Colonic mucosa (tissue), 4 donors: ENCODE results near the gene OASL. TPM values are rescaled to one million over a fixed set of nuclear protein-coding genes. Genes with fewer than 3 reads are reported as not detected.

Experiments
- DNase-seq: peaks from one replicate; pipeline ENCODE4 v3.0.0-alpha.2; 2020
- H3K27ac ChIP-seq: fragments of 200-600 bp; one replicate; pipeline ENCODE4 v1.8.0; 2021
- H3K27me3 ChIP-seq: fragments of 200-600 bp; one replicate; pipeline ENCODE4 v1.8.0; 2021
- H3K36me3 ChIP-seq: fragments of 200-600 bp; one replicate; pipeline ENCODE4 v1.8.0; 2021
- H3K4me1 ChIP-seq: fragments of 200-600 bp; one replicate; pipeline ENCODE4 v1.8.0; 2021; ENCODE audit warnings: mild to moderate bottlenecking
- H3K4me3 ChIP-seq: fragments of 200-600 bp; one replicate; pipeline ENCODE4 v1.8.0; 2021
- H3K9ac ChIP-seq, 2 donors: one replicate each; pipeline ENCODE4 v1.7.0; 2013; ENCODE audit warnings: control low read depth in 2 of 2, low read depth in 2 of 2, low read length in 2 of 2
- H3K9me3 ChIP-seq: fragments of 200-600 bp; one replicate; pipeline ENCODE4 v1.8.0; 2021
- intact Hi-C: fragments of 100-400 bp; cut with DNase I; formaldehyde crosslinking; loops from one replicate; pipeline ENCODE4 v1.14.1; 2022
- total RNA-seq, 2 donors: library from RNA; stranded (reverse); fragmentation: NEBNext Ultra II Directional in 1 of 2; extraction: Animal tissue kit (Norgen Biotek cat#: 25700) in 1 of 2; gene quantifications; one replicate each; pipeline ENCODE4 v1.2.1, GENCODE V29; 2021
- TF ChIP-seq, protein P1 (sequence below): fragments of 200-600 bp; IDR thresholded peaks from one replicate; pipeline ENCODE4 v1.8.0; 2022; ENCODE audit warnings: antibody characterized with exemption, mild to moderate bottlenecking
- donor health status: healthy.
- donor health status: DM: no; HTN: no; CAD: no.
- donor health status: DM: no; HTN: no; CAD: no.

Gene OASL, protein sequence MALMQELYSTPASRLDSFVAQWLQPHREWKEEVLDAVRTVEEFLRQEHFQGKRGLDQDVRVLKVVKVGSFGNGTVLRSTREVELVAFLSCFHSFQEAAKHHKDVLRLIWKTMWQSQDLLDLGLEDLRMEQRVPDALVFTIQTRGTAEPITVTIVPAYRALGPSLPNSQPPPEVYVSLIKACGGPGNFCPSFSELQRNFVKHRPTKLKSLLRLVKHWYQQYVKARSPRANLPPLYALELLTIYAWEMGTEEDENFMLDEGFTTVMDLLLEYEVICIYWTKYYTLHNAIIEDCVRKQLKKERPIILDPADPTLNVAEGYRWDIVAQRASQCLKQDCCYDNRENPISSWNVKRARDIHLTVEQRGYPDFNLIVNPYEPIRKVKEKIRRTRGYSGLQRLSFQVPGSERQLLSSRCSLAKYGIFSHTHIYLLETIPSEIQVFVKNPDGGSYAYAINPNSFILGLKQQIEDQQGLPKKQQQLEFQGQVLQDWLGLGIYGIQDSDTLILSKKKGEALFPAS
- total RNA-seq: 1 to 10 TPM; 5.2 to 7.0 TPM

DNA sequence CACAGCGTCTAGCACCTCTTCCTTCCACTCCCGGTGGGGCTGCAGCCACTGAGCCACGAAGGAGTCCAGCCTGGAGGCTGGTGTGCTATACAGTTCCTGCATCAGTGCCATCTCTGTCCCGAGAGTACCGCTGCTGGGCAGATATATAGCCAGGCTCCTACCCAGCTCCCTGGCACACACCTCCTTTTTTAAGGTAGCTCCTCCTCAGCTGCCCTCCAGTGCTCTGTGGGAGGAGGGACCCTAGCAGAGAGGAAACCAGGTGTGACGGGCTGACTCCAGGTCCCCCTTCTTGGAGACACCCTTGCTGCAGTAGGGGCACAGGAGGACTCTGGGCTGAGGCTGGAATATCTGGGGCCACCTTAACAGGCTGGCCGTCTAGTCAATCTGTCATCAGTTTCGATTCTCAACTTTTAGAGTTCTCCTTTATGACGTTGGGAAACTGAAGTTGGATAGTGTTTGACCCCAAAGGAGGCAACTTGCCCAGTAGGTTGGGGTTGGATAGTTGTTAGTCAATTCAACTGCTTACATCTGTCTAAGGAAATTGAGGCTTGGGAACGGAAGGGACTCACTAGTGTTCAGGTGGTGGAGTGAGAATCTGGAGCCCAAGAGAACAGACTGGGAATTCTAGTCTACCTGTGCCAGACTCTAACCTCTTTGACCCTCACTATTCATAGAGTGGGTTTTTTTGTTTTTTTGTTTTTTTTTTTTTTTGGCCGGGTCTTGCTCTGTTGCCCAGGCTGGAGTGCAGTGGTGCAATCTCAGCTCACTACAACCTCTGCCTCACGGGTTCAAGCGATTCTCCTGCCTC lies at the start of gene OASL:
OASL (minus strand) TSS at position 386 of the 808 bp plus-strand sequence; CDS start at position 111, 275 bp downstream.
- intact Hi-C loops: no loop called here
- no peaks in the 10 kb centered on the region for H3K4me1 ChIP-seq

DNA sequence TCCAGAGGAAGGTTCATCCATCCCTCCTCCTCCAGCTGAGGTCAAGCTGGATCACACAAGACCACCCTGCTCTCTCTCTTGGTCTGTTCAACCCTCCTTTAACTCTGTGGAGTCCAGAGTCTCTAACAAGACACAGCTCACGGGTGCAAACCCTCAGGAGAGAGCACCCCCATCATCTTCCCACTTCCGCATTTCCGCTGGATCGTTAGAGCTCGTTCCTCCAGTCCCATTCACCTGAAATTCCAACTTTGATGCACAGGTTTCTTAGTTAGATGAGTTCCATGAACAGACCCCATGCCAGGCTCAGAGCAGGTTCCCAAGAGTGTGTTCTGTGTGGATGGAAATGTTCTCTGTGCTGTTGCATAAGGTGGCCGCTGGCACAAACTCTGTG lies 49.1 kb upstream of the OASL start:
- H3K4me3 ChIP-seq: no peak overlapping the region
- DNase-seq: no peak
- TF ChIP-seq, protein P1, sequence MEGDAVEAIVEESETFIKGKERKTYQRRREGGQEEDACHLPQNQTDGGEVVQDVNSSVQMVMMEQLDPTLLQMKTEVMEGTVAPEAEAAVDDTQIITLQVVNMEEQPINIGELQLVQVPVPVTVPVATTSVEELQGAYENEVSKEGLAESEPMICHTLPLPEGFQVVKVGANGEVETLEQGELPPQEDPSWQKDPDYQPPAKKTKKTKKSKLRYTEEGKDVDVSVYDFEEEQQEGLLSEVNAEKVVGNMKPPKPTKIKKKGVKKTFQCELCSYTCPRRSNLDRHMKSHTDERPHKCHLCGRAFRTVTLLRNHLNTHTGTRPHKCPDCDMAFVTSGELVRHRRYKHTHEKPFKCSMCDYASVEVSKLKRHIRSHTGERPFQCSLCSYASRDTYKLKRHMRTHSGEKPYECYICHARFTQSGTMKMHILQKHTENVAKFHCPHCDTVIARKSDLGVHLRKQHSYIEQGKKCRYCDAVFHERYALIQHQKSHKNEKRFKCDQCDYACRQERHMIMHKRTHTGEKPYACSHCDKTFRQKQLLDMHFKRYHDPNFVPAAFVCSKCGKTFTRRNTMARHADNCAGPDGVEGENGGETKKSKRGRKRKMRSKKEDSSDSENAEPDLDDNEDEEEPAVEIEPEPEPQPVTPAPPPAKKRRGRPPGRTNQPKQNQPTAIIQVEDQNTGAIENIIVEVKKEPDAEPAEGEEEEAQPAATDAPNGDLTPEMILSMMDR: no peak
- no peaks in the 10 kb centered on the region for H3K27me3 ChIP-seq
- H3K27ac ChIP-seq: no peak overlapping the region
- no peaks in the 10 kb centered on the region for H3K9me3 ChIP-seq
- intact Hi-C loops: no loop called here
- no peaks in the 10 kb centered on the region for H3K4me1 ChIP-seq
- H3K9ac ChIP-seq: no peak overlapping the region
- H3K36me3 ChIP-seq: no peaks in the 10 kb centered on the region

More for the DNA sequence above, at the start of gene OASL:
- Histone ChIP-seq H3K27ac (peak within 1 kb of the TSS; percentile 2), H3K9ac (peak within 1 kb of the TSS; percentile 68 to 82), H3K9me3 (no peaks in the 10 kb centered on the region), H3K36me3 (no peaks in the 10 kb centered on the region), H3K27me3 (no peaks in the 10 kb centered on the region), H3K4me3 (peak within 1 kb of the TSS; percentile 44)
- TF ChIP-seq, protein P1: no peak
- peak; percentile 68 for DNase-seq

DNA sequence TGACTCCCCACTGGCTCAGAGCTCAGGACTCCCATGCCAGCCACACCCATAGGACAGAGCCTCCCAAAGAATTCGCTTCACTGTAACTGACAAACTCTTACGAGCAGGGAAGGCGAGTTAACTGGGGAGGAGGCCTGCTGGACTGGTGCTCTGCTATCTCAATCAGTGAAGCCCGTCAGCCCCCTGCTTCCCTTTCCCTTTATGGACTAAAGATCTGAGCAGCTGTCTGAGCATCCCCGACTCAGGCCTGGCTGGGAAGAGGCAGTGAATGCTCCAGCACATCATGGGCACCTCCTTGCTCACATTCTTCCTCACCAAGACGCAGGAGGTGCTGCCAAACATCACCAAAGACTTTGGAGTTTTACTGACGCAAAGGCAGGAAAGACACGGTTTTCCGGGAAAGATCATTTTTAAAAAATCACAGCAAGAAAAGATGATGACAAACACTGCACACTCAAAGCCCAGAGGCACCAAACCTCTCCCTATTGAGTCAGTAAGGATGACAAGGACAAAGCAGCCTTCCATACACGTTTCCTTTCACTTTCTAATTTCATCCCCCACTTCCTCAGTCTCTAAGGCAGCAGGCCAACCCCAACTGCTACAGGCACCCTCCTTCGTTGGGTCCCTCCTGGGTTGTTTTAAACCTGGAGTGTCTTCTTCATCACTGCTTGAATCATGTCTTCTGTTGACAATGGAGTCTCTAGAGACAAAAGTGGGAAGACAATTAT lies 48.6 kb upstream of the OASL start:
- intact Hi-C loops: no loop called here
- TF ChIP-seq, protein P1: no peak
- no peak for DNase-seq
- Histone ChIP-seq H3K27ac (no peak overlapping the region), H3K9ac (no peak overlapping the region), H3K4me1 (no peaks in the 10 kb centered on the region), H3K27me3 (no peaks in the 10 kb centered on the region), H3K4me3 (no peak overlapping the region), H3K9me3 (no peaks in the 10 kb centered on the region), H3K36me3 (no peaks in the 10 kb centered on the region)

DNA sequence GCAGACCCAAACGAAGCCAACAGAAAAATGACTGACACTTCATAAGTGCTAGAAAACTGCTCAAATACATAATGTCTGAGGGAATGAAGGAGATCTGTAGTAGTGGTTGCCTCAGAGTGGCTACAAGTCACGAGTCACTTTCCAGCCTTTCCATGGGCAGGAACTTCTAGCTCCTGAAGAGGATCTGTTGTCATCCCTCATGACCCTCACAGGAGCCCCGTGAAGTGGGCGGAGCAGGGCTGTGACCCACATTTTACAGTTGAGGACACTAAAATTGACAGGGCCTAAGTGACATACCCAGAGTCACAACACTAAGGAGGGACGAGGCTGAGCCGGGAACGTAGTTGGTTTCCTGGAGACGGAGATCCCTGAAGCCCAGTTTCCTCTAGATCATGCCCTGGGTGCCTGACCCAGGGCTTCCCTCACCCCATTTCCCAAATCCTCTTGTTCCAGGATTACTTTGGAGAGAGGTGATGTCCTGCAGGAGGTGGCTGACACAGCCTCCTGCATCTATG lies 47.8 kb upstream of the OASL start:
- TF ChIP-seq, protein P1: no peak
- no peak overlapping the region for H3K4me3 ChIP-seq
- H3K36me3 ChIP-seq: no peaks in the 10 kb centered on the region
- H3K9ac ChIP-seq: no peak overlapping the region
- H3K9me3 ChIP-seq: no peaks in the 10 kb centered on the region
- no peak for DNase-seq
- no peak overlapping the region for H3K27ac ChIP-seq
- no peaks in the 10 kb centered on the region for H3K27me3 ChIP-seq
- intact Hi-C loops: no loop called here
- H3K4me1 ChIP-seq: no peaks in the 10 kb centered on the region
